Femur (tissue), 1 donor: ENCODE results near the gene GSG1L.
"Not testable (repeated sequence)": the region's sequence is repeated elsewhere in the genome, so short reads cannot be mapped to it uniquely, and the experiment has no call there.

Experiments
- DNase-seq: peaks from one replicate; pipeline ENCODE4 v3.0.0-alpha.2; 2017

The GSG1L gene

GRCh38 chr16:27977966-27978365 lies 85.5 kb downstream of the GSG1L start:
- DNase-seq, result peak; percentile 70

- no peak for DNase-seq
Observed at GRCh38 chr16:27976990-27977389, 86.5 kb downstream of the GSG1L start.

- no peak for DNase-seq
Observed at GRCh38 chr16:27974896-27975540, 88.5 kb downstream of the GSG1L start.

- no peak for DNase-seq
Observed at GRCh38 chr16:27973678-27974077, 89.8 kb downstream of the GSG1L start.

- no peak for DNase-seq
Observed at GRCh38 chr16:27972500-27972899, 91.0 kb downstream of the GSG1L start.

GRCh38 chr16:27969574-27969973 lies 93.9 kb downstream of the GSG1L start:
- DNase-seq, result no peak

GRCh38 chr16:27967169-27967568 lies 96.3 kb downstream of the GSG1L start:
- no peak for DNase-seq

GRCh38 chr16:27966756-27967155 lies 96.8 kb downstream of the GSG1L start:
- no peak for DNase-seq

- no peak for DNase-seq
Observed at GRCh38 chr16:27965801-27966200, 97.7 kb downstream of the GSG1L start.

- DNase-seq, result no peak
Observed at GRCh38 chr16:27963471-27963965, 100.0 kb downstream of the GSG1L start.

- no peak for DNase-seq
Observed at GRCh38 chr16:27962197-27962596, 101.3 kb downstream of the GSG1L start.

- DNase-seq, result no peak
Observed at GRCh38 chr16:27961296-27961620, 102.3 kb downstream of the GSG1L start.

- no peak for DNase-seq
Observed at GRCh38 chr16:27960619-27961295, 102.8 kb downstream of the GSG1L start.

GRCh38 chr16:27959914-27960313 lies 103.6 kb downstream of the GSG1L start:
- DNase-seq, result no peak

- DNase-seq, result no peak
Observed at GRCh38 chr16:27954191-27954590, 109.3 kb downstream of the GSG1L start.

GRCh38 chr16:27952811-27953210 lies 110.7 kb downstream of the GSG1L start:
- no peak for DNase-seq

- no peak for DNase-seq
Observed at GRCh38 chr16:27951489-27952120, 111.9 kb downstream of the GSG1L start.

GRCh38 chr16:27950206-27950887 lies 113.2 kb downstream of the GSG1L start:
- no peak for DNase-seq

- DNase-seq, result no peak
Observed at GRCh38 chr16:27947696-27948095, 115.8 kb downstream of the GSG1L start.

GRCh38 chr16:27945233-27945973 lies 118.1 kb downstream of the GSG1L start:
- DNase-seq, result peak; percentile 35

GRCh38 chr16:27943766-27944165 lies 119.7 kb downstream of the GSG1L start:
- DNase-seq, result no peak

- not testable (repeated sequence) for DNase-seq
Observed at GRCh38 chr16:27942071-27942470, 121.4 kb downstream of the GSG1L start.

- no peak for DNase-seq
Observed at GRCh38 chr16:27935076-27935475, 128.4 kb downstream of the GSG1L start.
